Astrocyte (in vitro differentiated cells and primary cell): ENCODE measurements around the gene OSBPL3. TPM values are rescaled to one million over a fixed set of nuclear protein-coding genes. Genes with fewer than 3 reads are reported as not detected.

Experiments used
- DNase-seq: peaks from one replicate; pipeline ENCODE4 v3.0.0-alpha.2; 2010; ENCODE audit warnings: low read depth
- FAIRE-seq: peaks from 2 replicates; lab custom pipeline; 2011; peaks lifted over from hg19 to GRCh38; lab: Jason Lieb, UNC
- H2AFZ ChIP-seq: 2 replicates; pipeline ENCODE4 v1.6.0; 2012; ENCODE audit warnings: low read depth, low read length, inconsistent platforms
- H3K27ac ChIP-seq: 2 replicates; pipeline ENCODE4 v1.5.1; 2011; ENCODE audit warnings: low read depth, low read length, inconsistent platforms
- H3K27me3 ChIP-seq: 2 replicates; pipeline ENCODE4 v1.6.0; 2011; ENCODE audit warnings: low read length, inconsistent platforms; ENCODE audit not compliant: insufficient read depth
- H3K36me3 ChIP-seq: 2 replicates; pipeline ENCODE4 v1.5.1; 2011; ENCODE audit warnings: low read length, inconsistent platforms; ENCODE audit not compliant: insufficient read depth
- H3K4me1 ChIP-seq: 2 replicates; pipeline ENCODE4 v1.5.1; 2011; ENCODE audit warnings: low read length, inconsistent platforms; ENCODE audit not compliant: insufficient read depth
- H3K4me2 ChIP-seq: 2 replicates; pipeline ENCODE4 v1.6.0; 2012; ENCODE audit warnings: low read length, inconsistent platforms
- H3K4me3 ChIP-seq: 2 replicates; pipeline ENCODE4 v1.5.1; 2011; ENCODE audit warnings: low read depth, mild to moderate bottlenecking, low read length, inconsistent platforms; ENCODE audit not compliant: insufficient read depth
- H3K79me2 ChIP-seq: 2 replicates; pipeline ENCODE4 v1.6.0; 2012; ENCODE audit warnings: mild to moderate bottlenecking, low read length, inconsistent platforms; ENCODE audit not compliant: insufficient read depth
- H3K9ac ChIP-seq: 2 replicates; pipeline ENCODE4 v1.6.0; 2012; ENCODE audit warnings: mild to moderate bottlenecking, low read length, inconsistent platforms
- H3K9me3 ChIP-seq: 2 replicates; pipeline ENCODE4 v1.5.1; 2012; ENCODE audit warnings: low read depth, mild to moderate bottlenecking, low read length, inconsistent platforms; ENCODE audit not compliant: insufficient read depth
- H4K20me1 ChIP-seq: 2 replicates; pipeline ENCODE4 v1.6.0; 2012; ENCODE audit warnings: low read length, inconsistent platforms; ENCODE audit not compliant: insufficient read depth
- H3K27ac Mint-ChIP-seq: one replicate; pipeline ENCODE4 v1.8.0; 2021; ENCODE audit warnings: mild to moderate bottlenecking, mixed read lengths; ENCODE audit not compliant: unreplicated experiment
- H3K27me3 Mint-ChIP-seq: one replicate; pipeline ENCODE4 v1.8.0; 2021; ENCODE audit warnings: low read depth, mixed read lengths; ENCODE audit not compliant: unreplicated experiment
- H3K36me3 Mint-ChIP-seq: one replicate; pipeline ENCODE4 v1.8.0; 2021; ENCODE audit warnings: low read depth, mixed read lengths; ENCODE audit not compliant: unreplicated experiment
- H3K4me1 Mint-ChIP-seq: one replicate; pipeline ENCODE4 v1.8.0; 2021; ENCODE audit warnings: low read depth, mixed read lengths; ENCODE audit not compliant: unreplicated experiment
- H3K4me3 Mint-ChIP-seq: one replicate; pipeline ENCODE4 v1.8.0; 2021; ENCODE audit warnings: mild to moderate bottlenecking, moderate library complexity, mixed read lengths; ENCODE audit not compliant: unreplicated experiment
- H3K9me3 Mint-ChIP-seq: one replicate; pipeline ENCODE4 v1.8.0; 2021; ENCODE audit warnings: mild to moderate bottlenecking, mixed read lengths; ENCODE audit not compliant: unreplicated experiment
- EZH2 ChIP-seq: IDR thresholded peaks from 2 replicates; pipeline ENCODE4 v1.6.1; 2012; ENCODE audit warnings: mild to moderate bottlenecking, low read length, inconsistent platforms; ENCODE audit not compliant: insufficient read depth
- total RNA-seq: library from RNA; stranded (reverse); gene quantifications from 2 replicates; pipeline ENCODE4 v1.2.1, GENCODE V29; 2021
- TF ChIP-seq, protein P1 (sequence below): IDR thresholded peaks from 2 replicates; pipeline ENCODE4 v1.5.1; 2011; ENCODE audit warnings: low read depth, mild to moderate bottlenecking, inconsistent platforms, low read length, moderate library complexity; ENCODE audit not compliant: insufficient read depth

Gene OSBPL3
- total RNA-seq, 1 donor from 2014 or later, result 62.9 TPM

GRCh38 chr7:24889611-24890010 is 90.4 kb downstream of the OSBPL3 start:
- no peak overlapping the region for H3K4me3 Mint-ChIP-seq
- H3K4me3 ChIP-seq, result no peak overlapping the region
- H3K4me2 ChIP-seq, result no peak overlapping the region
- no peak for FAIRE-seq
- H2AFZ ChIP-seq, result no peak overlapping the region
- H4K20me1 ChIP-seq, result peaks cover 9% of the 10 kb centered on the region
- no peaks in the 10 kb centered on the region for H3K9me3 ChIP-seq
- no peak overlapping the region for H3K27ac Mint-ChIP-seq
- H3K27me3 Mint-ChIP-seq, result no peaks in the 10 kb centered on the region
- no peaks in the 10 kb centered on the region for H3K9me3 Mint-ChIP-seq
- no peak overlapping the region for H3K9ac ChIP-seq
- no peaks in the 10 kb centered on the region for H3K27me3 ChIP-seq
- H3K79me2 ChIP-seq, result peaks cover 31% of the 10 kb centered on the region
- no peak for TF ChIP-seq EZH2
- TF ChIP-seq, protein P1, sequence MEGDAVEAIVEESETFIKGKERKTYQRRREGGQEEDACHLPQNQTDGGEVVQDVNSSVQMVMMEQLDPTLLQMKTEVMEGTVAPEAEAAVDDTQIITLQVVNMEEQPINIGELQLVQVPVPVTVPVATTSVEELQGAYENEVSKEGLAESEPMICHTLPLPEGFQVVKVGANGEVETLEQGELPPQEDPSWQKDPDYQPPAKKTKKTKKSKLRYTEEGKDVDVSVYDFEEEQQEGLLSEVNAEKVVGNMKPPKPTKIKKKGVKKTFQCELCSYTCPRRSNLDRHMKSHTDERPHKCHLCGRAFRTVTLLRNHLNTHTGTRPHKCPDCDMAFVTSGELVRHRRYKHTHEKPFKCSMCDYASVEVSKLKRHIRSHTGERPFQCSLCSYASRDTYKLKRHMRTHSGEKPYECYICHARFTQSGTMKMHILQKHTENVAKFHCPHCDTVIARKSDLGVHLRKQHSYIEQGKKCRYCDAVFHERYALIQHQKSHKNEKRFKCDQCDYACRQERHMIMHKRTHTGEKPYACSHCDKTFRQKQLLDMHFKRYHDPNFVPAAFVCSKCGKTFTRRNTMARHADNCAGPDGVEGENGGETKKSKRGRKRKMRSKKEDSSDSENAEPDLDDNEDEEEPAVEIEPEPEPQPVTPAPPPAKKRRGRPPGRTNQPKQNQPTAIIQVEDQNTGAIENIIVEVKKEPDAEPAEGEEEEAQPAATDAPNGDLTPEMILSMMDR, result no peak
- H3K4me1 ChIP-seq, result no peaks in the 10 kb centered on the region
- H3K27ac ChIP-seq, result no peak overlapping the region
- no peak for DNase-seq
- H3K36me3 ChIP-seq, result no peaks in the 10 kb centered on the region
- H3K4me1 Mint-ChIP-seq, result peaks cover 16% of the 10 kb centered on the region
- peaks cover 19% of the 10 kb centered on the region for H3K36me3 Mint-ChIP-seq

DNA sequence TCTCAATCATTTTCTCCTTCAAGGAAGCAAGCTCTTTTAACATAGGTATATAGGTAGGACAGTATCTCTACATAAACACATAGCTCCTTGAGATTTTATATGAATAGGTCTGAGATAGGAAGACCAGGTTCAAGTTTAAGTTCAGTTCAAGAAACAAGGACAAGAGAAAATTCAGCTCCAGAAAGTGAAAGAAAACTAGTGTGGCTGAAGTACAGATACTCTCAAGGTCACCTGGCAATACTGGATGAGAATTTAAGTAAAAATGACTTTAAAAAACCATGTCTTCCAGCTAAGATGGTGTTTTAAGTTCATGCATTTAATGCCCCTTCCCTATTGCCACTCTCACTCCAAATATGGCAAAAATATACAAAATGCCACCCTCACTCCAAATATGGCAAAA is 91.3 kb downstream of the OSBPL3 start:
- H4K20me1 ChIP-seq, result peaks cover 5% of the 10 kb centered on the region
- DNase-seq, result no peak

GRCh38 chr7:24885716-24886115 is 94.3 kb downstream of the OSBPL3 start:
- no peaks in the 10 kb centered on the region for H3K9me3 Mint-ChIP-seq
- FAIRE-seq, result no peak
- Histone ChIP-seq H3K36me3 (no peaks in the 10 kb centered on the region), H4K20me1 (no peaks in the 10 kb centered on the region), H3K27ac (no peak overlapping the region), H3K9me3 (no peaks in the 10 kb centered on the region), H2AFZ (no peak overlapping the region), H3K4me2 (no peak overlapping the region), H3K27me3 (no peaks in the 10 kb centered on the region), H3K4me1 (peaks cover 17% of the 10 kb centered on the region), H3K79me2 (peaks cover 12% of the 10 kb centered on the region), H3K4me3 (no peak overlapping the region), H3K9ac (no peak overlapping the region)
- H3K27me3 Mint-ChIP-seq, result no peaks in the 10 kb centered on the region
- no peak overlapping the region for H3K4me3 Mint-ChIP-seq
- no peak overlapping the region for H3K27ac Mint-ChIP-seq
- H3K4me1 Mint-ChIP-seq, result peaks cover 21% of the 10 kb centered on the region
- DNase-seq, result no peak
- peaks cover 19% of the 10 kb centered on the region for H3K36me3 Mint-ChIP-seq
- no peak for TF ChIP-seq EZH2
- TF ChIP-seq, protein P1, result no peak

More for the DNA sequence above, 91.3 kb downstream of the OSBPL3 start:
- no peak for FAIRE-seq
- Histone ChIP-seq H3K79me2 (peaks cover 25% of the 10 kb centered on the region), H3K4me3 (no peak overlapping the region), H3K9me3 (no peaks in the 10 kb centered on the region), H3K27me3 (no peaks in the 10 kb centered on the region), H3K4me1 (peaks cover 8% of the 10 kb centered on the region), H3K36me3 (no peaks in the 10 kb centered on the region), H3K4me2 (no peak overlapping the region), H2AFZ (no peak overlapping the region), H3K27ac (no peak overlapping the region), H3K9ac (no peak overlapping the region)
- Mint-ChIP-seq H3K36me3 (peaks cover 21% of the 10 kb centered on the region), H3K4me1 (peaks cover 12% of the 10 kb centered on the region), H3K27ac (no peak overlapping the region), H3K4me3 (no peak overlapping the region), H3K9me3 (no peaks in the 10 kb centered on the region), H3K27me3 (no peaks in the 10 kb centered on the region)
- TF ChIP-seq, protein P1, result no peak
- TF ChIP-seq EZH2, result no peak
